GM23338 (cell line): ENCODE results near the gene TMEM229B. TPM values are rescaled to one million over a fixed set of nuclear protein-coding genes. Genes with fewer than 3 reads are reported as not detected.

Experiments
- ATAC-seq: fragments of 200-7000 bp; cut with Tn5 transposase; 3 replicates; pipeline ENCODE4 v1.9.1; 2020
- DNase-seq: peaks from one replicate; pipeline ENCODE4 v3.0.0-alpha.2; 2015; ENCODE audit warnings: low spot score
- H2AFZ ChIP-seq: fragments of 200-600 bp; sonication (generic); 2 replicates; pipeline ENCODE4 v1.8.0; 2016; ENCODE audit warnings: antibody characterized with exemption, mild to moderate bottlenecking, moderate library complexity
- H3F3A ChIP-seq: fragments of 200-600 bp; sonication (generic); replicated peaks from 2 replicates; pipeline ENCODE4 v1.8.0; 2017; ENCODE audit warnings: antibody characterized with exemption, mixed run types, low read depth
- H3K27ac ChIP-seq: fragments of 200-600 bp; sonication (generic); 2 replicates; pipeline ENCODE4 v1.6.1; 2016; ENCODE audit warnings: low read depth
- H3K27me3 ChIP-seq: fragments of 200-600 bp; sonication (generic); 2 replicates; pipeline ENCODE4 v1.8.0; 2016; ENCODE audit warnings: mild to moderate bottlenecking, mixed run types, moderate library complexity; ENCODE audit not compliant: insufficient read depth
- H3K36me3 ChIP-seq: fragments of 200-600 bp; sonication (generic); 2 replicates; pipeline ENCODE4 v1.8.0; 2016; ENCODE audit warnings: mild to moderate bottlenecking; ENCODE audit not compliant: insufficient read depth
- H3K4me1 ChIP-seq: fragments of 200-600 bp; sonication (generic); 2 replicates; pipeline ENCODE4 v1.8.0; 2016; ENCODE audit warnings: mild to moderate bottlenecking, moderate library complexity; ENCODE audit not compliant: insufficient read depth
- H3K4me2 ChIP-seq: fragments of 200-600 bp; sonication (generic); 2 replicates; pipeline ENCODE4 v1.7.1; 2017; ENCODE audit warnings: mixed run types
- H3K4me3 ChIP-seq: fragments of 200-600 bp; sonication (generic); 2 replicates; pipeline ENCODE4 v1.6.1; 2016; ENCODE audit warnings: mixed run types
- H3K79me2 ChIP-seq: fragments of 200-600 bp; sonication (generic); replicated peaks from 2 replicates; pipeline ENCODE4 v1.8.0; 2017; ENCODE audit warnings: mild to moderate bottlenecking; ENCODE audit not compliant: insufficient read depth
- H3K9me2 ChIP-seq: fragments of 200-600 bp; sonication (generic); 2 replicates; pipeline ENCODE4 v1.8.0; 2017; ENCODE audit not compliant: insufficient read depth
- H4K20me1 ChIP-seq: fragments of 200-600 bp; sonication (generic); replicated peaks from 2 replicates; pipeline ENCODE4 v1.8.0; 2017; ENCODE audit warnings: mild to moderate bottlenecking; ENCODE audit not compliant: insufficient read depth
- H3K27ac Mint-ChIP-seq: 2 replicates; pipeline ENCODE4 v1.8.0; 2020; ENCODE audit warnings: inconsistent platforms, mild to moderate bottlenecking, moderate library complexity, mixed read lengths
- H3K27me3 Mint-ChIP-seq: 3 replicates; pipeline ENCODE4 v1.8.0; 2022; ENCODE audit warnings: low read depth, mild to moderate bottlenecking, moderate library complexity, mixed read lengths, inconsistent platforms; ENCODE audit not compliant: insufficient read depth, poor library complexity
- H3K36me3 Mint-ChIP-seq: 3 replicates; pipeline ENCODE4 v1.8.0; 2021; ENCODE audit warnings: low read depth, mild to moderate bottlenecking, inconsistent platforms, moderate library complexity, mixed read lengths
- H3K4me1 Mint-ChIP-seq: 3 replicates; pipeline ENCODE4 v1.8.0; 2020; ENCODE audit warnings: mild to moderate bottlenecking, inconsistent platforms, mixed read lengths
- H3K4me3 Mint-ChIP-seq: 3 replicates; pipeline ENCODE4 v1.8.0; 2021; ENCODE audit warnings: moderate library complexity, mild to moderate bottlenecking, inconsistent platforms, mixed read lengths
- H3K9me3 Mint-ChIP-seq: 3 replicates; pipeline ENCODE4 v1.8.0; 2020; ENCODE audit warnings: moderate library complexity, mild to moderate bottlenecking, inconsistent platforms, mixed read lengths
- CREB1 ChIP-seq: fragments of 250-450 bp; sonication (Bioruptor Pico); IDR thresholded peaks from 2 replicates; pipeline ENCODE4 v1.5.0; 2020; ENCODE audit warnings: low read depth, mild to moderate bottlenecking, moderate library complexity
- EZH2 ChIP-seq: fragments of 200-600 bp; sonication (generic); IDR thresholded peaks from one replicate; pipeline ENCODE4 v1.8.0; 2017; ENCODE audit warnings: antibody characterized with exemption, mild to moderate bottlenecking, low read depth; ENCODE audit not compliant: unreplicated experiment
- EZH2phosphoT487 ChIP-seq: fragments of 200-600 bp; sonication (generic); IDR thresholded peaks from one replicate; pipeline ENCODE4 v1.8.1; 2018; ENCODE audit warnings: antibody characterized with exemption; ENCODE audit not compliant: unreplicated experiment
- JUNB ChIP-seq: IDR thresholded peaks from one replicate; pipeline ENCODE4 v1.6.1; 2016; ENCODE audit warnings: antibody characterized with exemption; ENCODE audit not compliant: unreplicated experiment
- NANOG ChIP-seq: IDR thresholded peaks from 2 replicates; pipeline ENCODE4 v1.6.1; 2016; ENCODE audit warnings: antibody characterized with exemption, borderline replicate concordance
- ZNF114 ChIP-seq: fragments of 250-450 bp; sonication (Bioruptor Pico); IDR thresholded peaks from 2 replicates; pipeline ENCODE4 v1.5.0; 2020; ENCODE audit warnings: mild to moderate bottlenecking, moderate library complexity
- polyA plus RNA-seq: library from polyadenylated mRNA; unstranded; fragments of >200 nt; fragmentation: Nextera tagmentation; extraction: Ambion mirVana; gene quantifications from 2 replicates; pipeline ENCODE4 v1.2.1, GENCODE V29; 2016
- total RNA-seq: library from RNA; depleted of rRNA; stranded (reverse); fragments of >200 nt; shearing (Covaris generic); gene quantifications from 2 replicates; pipeline ENCODE4 v1.2.3, GENCODE V29; 2014
- TF ChIP-seq, protein P1 (sequence below), 2 experiments: fragments of 200-600 bp in 1 of 2; sonication (generic) in 1 of 2; conservative IDR thresholded peaks; 2 replicates each; pipeline versions ENCODE4 v1.5.1 to v1.6.1; 2016 to 2017; ENCODE audit warnings: antibody characterized with exemption in 2 of 2, low read depth in 2 of 2, mild to moderate bottlenecking in 2 of 2, moderate library complexity in 1 of 2
- TF ChIP-seq, protein P2 (sequence below): IDR thresholded peaks from 2 replicates; pipeline ENCODE4 v1.6.1; 2016; ENCODE audit warnings: antibody characterized with exemption
- TF ChIP-seq, protein P3 (sequence below): IDR thresholded peaks from one replicate; pipeline ENCODE4 v1.6.1; 2018; ENCODE audit warnings: antibody characterized with exemption; ENCODE audit not compliant: unreplicated experiment

TMEM229B gene
- total and polyA plus RNA-seq, 2 experiments from 2014 or later: 0.42 to 2.4 TPM

DNA sequence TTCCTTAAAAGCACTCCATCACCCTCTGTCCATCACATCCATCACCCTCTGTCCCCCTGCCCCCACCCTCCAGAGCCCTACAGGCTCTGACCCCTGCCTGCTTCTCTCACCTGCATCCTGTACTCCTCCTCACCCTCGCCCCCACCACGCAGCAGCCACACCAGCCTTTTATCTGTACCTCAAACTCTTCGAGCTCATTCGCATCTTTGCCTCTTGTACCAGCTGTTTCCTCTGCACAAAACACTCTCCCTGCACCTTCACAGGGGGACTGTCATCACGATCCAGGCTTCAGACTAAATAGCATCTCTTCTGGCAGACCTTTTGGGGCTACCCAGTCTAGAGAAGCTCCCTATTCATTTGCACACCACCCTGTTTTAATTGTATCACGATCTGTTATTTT is 24.1 kb downstream of the TMEM229B start:
- H3K4me1 ChIP-seq: no peaks in the 10 kb centered on the region
- no peaks in the 10 kb centered on the region for H3K9me2 ChIP-seq
- no peak overlapping the region for H3K4me3 Mint-ChIP-seq
- H3K36me3 Mint-ChIP-seq: no peaks in the 10 kb centered on the region
- no peak overlapping the region for H3K4me2 ChIP-seq
- 0 out of 2 replicates have a peak overlapping the region, but pooled peaks have one; percentile 76 for H2AFZ ChIP-seq
- no peaks in the 10 kb centered on the region for H3K36me3 ChIP-seq
- ATAC-seq (no peak), DNase-seq (no peak)
- no peaks in the 10 kb centered on the region for H4K20me1 ChIP-seq
- H3K9me3 Mint-ChIP-seq: no peaks in the 10 kb centered on the region
- H3F3A ChIP-seq: no peaks in the 10 kb centered on the region
- no peaks in the 10 kb centered on the region for H3K79me2 ChIP-seq
- no peak for TF ChIP-seq NANOG
- TF ChIP-seq CREB1 (CRISPR knock-in tag): no peak
- no peak for TF ChIP-seq EZH2phosphoT487
- no peak for TF ChIP-seq ZNF114 (CRISPR knock-in tag)
- no peak overlapping the region for H3K27ac Mint-ChIP-seq
- H3K4me1 Mint-ChIP-seq: peaks cover 12% of the 10 kb centered on the region
- no peak overlapping the region for H3K4me3 ChIP-seq
- no peak overlapping the region for H3K27ac ChIP-seq
- H3K27me3 ChIP-seq: no peaks in the 10 kb centered on the region
- peaks cover 4% of the 10 kb centered on the region for H3K27me3 Mint-ChIP-seq

DNA sequence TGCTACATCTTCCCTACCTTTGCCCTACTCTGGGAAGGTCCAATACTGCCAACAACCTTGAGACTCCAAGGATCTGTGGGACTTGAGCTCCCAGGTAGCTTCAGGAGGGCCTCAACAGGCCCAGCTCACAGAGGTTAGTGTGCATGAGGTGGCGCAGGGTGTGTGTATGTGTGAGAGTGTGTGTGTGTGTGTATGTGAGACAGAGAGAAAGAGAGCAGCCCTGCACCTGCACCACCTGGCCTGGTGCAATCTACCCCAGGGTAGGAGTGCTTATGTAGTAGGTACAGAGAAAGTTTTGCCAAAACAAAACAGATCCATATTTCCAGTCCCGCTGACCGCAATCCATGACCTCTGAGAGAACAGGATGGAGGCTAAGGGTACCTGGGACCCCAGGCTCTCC is 24.6 kb downstream of the TMEM229B start:
- Histone ChIP-seq H3F3A (no peaks in the 10 kb centered on the region), H3K4me2 (no peak overlapping the region), H4K20me1 (no peaks in the 10 kb centered on the region), H2AFZ (no peak overlapping the region), H3K4me1 (no peaks in the 10 kb centered on the region), H3K27ac (no peak overlapping the region), H3K79me2 (no peaks in the 10 kb centered on the region), H3K36me3 (no peaks in the 10 kb centered on the region), H3K4me3 (no peak overlapping the region), H3K27me3 (no peaks in the 10 kb centered on the region), H3K9me2 (no peaks in the 10 kb centered on the region)
- Mint-ChIP-seq H3K27me3 (peaks cover 4% of the 10 kb centered on the region), H3K36me3 (no peaks in the 10 kb centered on the region), H3K9me3 (no peaks in the 10 kb centered on the region), H3K27ac (no peak overlapping the region), H3K4me1 (peaks cover 12% of the 10 kb centered on the region), H3K4me3 (no peak overlapping the region)
- TF ChIP-seq EZH2: no peak
- TF ChIP-seq JUNB: no peak
- TF ChIP-seq, protein P1, sequence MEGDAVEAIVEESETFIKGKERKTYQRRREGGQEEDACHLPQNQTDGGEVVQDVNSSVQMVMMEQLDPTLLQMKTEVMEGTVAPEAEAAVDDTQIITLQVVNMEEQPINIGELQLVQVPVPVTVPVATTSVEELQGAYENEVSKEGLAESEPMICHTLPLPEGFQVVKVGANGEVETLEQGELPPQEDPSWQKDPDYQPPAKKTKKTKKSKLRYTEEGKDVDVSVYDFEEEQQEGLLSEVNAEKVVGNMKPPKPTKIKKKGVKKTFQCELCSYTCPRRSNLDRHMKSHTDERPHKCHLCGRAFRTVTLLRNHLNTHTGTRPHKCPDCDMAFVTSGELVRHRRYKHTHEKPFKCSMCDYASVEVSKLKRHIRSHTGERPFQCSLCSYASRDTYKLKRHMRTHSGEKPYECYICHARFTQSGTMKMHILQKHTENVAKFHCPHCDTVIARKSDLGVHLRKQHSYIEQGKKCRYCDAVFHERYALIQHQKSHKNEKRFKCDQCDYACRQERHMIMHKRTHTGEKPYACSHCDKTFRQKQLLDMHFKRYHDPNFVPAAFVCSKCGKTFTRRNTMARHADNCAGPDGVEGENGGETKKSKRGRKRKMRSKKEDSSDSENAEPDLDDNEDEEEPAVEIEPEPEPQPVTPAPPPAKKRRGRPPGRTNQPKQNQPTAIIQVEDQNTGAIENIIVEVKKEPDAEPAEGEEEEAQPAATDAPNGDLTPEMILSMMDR (conservative IDR thresholded peaks at IDR 0.05; ENCODE audit: low read depth in 2 of 2): no peak
- TF ChIP-seq, protein P2, sequence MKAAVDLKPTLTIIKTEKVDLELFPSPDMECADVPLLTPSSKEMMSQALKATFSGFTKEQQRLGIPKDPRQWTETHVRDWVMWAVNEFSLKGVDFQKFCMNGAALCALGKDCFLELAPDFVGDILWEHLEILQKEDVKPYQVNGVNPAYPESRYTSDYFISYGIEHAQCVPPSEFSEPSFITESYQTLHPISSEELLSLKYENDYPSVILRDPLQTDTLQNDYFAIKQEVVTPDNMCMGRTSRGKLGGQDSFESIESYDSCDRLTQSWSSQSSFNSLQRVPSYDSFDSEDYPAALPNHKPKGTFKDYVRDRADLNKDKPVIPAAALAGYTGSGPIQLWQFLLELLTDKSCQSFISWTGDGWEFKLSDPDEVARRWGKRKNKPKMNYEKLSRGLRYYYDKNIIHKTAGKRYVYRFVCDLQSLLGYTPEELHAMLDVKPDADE: no peak
- TF ChIP-seq ZNF114 (CRISPR knock-in tag): no peak
- TF ChIP-seq NANOG: no peak
- TF ChIP-seq, protein P3, sequence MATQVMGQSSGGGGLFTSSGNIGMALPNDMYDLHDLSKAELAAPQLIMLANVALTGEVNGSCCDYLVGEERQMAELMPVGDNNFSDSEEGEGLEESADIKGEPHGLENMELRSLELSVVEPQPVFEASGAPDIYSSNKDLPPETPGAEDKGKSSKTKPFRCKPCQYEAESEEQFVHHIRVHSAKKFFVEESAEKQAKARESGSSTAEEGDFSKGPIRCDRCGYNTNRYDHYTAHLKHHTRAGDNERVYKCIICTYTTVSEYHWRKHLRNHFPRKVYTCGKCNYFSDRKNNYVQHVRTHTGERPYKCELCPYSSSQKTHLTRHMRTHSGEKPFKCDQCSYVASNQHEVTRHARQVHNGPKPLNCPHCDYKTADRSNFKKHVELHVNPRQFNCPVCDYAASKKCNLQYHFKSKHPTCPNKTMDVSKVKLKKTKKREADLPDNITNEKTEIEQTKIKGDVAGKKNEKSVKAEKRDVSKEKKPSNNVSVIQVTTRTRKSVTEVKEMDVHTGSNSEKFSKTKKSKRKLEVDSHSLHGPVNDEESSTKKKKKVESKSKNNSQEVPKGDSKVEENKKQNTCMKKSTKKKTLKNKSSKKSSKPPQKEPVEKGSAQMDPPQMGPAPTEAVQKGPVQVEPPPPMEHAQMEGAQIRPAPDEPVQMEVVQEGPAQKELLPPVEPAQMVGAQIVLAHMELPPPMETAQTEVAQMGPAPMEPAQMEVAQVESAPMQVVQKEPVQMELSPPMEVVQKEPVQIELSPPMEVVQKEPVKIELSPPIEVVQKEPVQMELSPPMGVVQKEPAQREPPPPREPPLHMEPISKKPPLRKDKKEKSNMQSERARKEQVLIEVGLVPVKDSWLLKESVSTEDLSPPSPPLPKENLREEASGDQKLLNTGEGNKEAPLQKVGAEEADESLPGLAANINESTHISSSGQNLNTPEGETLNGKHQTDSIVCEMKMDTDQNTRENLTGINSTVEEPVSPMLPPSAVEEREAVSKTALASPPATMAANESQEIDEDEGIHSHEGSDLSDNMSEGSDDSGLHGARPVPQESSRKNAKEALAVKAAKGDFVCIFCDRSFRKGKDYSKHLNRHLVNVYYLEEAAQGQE: no peak
- no peak for ATAC-seq
- no peak for DNase-seq
